IPS-15b (cell line): Measurements from ENCODE around the gene CA5A.

ENCODE experiments used
- H3K27me3 ChIP-seq: one replicate; pipeline ENCODE4 v1.6.1; 2013; ENCODE audit warnings: low read length; ENCODE audit not compliant: control insufficient read depth, insufficient read depth
- H3K36me3 ChIP-seq: one replicate; pipeline ENCODE4 v1.6.1; 2013; ENCODE audit warnings: low read length; ENCODE audit not compliant: control insufficient read depth, insufficient read depth
- H3K4me1 ChIP-seq: one replicate; pipeline ENCODE4 v1.6.1; 2013; ENCODE audit warnings: mild to moderate bottlenecking, low read length; ENCODE audit not compliant: control insufficient read depth, insufficient read depth
- H3K4me3 ChIP-seq: one replicate; pipeline ENCODE4 v1.5.1; 2013; ENCODE audit warnings: low read depth, low read length
- H3K9ac ChIP-seq: one replicate; pipeline ENCODE4 v1.6.1; 2013; ENCODE audit warnings: low read depth, mild to moderate bottlenecking, low read length
- H3K9me3 ChIP-seq: one replicate; pipeline ENCODE4 v1.6.1; 2013; ENCODE audit warnings: mild to moderate bottlenecking, low read length; ENCODE audit not compliant: control insufficient read depth, insufficient read depth

CA5A gene

DNA sequence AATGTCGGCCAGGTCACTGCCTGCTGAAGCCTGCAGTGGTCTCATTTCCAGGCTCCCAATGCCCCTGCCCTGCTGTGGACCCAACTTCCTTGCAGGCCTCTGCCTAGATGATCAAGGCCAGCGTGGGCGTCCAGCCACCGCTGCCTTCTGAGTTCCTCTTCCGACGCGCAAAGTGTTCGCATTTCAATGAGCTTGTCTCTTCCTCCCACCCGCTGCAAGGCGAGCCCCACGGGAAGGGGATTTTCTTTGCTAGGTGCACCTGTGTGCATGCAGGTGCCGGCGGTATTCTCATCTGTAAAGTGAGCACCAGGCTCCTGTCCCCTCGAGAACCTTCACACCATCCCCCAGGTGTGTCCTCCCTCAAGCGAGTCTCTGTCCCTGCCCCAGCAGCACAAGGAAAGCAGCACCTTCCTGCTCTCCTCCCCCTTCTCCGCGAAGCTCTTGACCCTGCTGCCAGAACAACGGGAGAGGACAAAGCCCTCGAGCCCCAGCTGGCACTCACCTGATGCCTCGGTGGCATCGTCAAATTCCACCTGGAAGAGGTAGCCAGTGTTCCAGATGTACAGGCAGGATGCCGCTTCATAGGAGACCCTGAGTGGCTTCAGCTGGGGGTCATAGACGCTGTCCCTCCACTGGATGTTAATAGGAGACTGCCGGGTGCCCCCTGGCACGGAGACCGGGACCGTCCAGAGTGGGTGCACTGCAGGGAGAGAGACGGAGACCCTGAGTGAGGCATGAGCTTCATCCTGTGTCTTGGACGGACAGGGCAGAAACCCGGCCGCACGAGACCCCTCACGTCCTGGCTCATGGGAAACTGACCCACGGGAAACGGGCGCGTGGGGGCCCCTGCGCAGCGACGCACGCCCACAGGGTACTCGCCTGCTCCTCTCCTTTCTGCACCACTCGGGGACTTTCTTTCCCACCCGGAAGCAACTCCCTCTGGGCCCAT lies 9.8 kb downstream of the CA5A start:
- no peaks in the 10 kb centered on the region for H3K36me3 ChIP-seq
- no peak overlapping the region for H3K9ac ChIP-seq
- H3K4me1 ChIP-seq = no peaks in the 10 kb centered on the region
- H3K27me3 ChIP-seq = no peaks in the 10 kb centered on the region
- no peaks in the 10 kb centered on the region for H3K9me3 ChIP-seq
- no peak overlapping the region for H3K4me3 ChIP-seq

DNA sequence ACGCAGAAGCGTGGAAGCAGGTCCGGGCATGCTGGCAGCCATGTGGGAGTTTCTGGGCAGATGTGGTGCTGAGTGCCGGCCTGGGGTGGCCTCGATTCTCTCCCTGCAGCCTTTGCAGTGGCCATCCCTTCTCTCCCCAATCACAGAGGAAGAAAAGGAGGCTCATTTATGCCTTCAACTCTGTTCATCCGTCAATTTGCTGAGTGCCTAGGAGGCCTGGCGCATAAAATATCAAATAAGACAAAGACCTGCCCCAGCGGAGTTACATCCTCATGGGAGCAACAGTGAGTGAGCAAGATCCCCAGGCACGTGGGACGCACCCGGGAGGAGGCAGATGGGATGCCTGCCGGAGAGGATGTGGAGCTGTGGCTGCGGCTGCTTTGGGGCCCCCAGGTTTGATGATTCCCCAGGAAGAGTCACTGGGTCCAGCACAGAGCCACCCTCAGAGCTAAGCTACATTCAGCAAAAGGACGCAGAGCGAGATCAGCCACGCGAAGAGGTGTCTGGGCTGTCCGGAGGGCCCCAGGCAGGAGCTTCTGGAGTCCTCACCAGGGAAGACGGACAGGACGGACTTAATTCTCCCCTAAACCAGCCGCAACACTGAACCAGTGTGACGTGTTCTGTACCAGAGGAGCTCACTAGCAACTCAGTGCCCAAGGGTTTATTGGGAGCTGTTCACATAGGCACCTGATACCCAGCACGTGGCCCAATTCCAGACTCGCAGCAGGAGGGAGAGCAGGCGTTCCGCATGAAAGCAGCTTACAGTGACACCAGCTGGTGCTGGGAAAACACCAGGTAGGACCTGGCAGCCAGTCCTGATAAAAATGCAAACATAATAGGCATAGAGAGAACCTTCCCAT lies 11.3 kb downstream of the CA5A start:
- no peaks in the 10 kb centered on the region for H3K9me3 ChIP-seq
- no peak overlapping the region for H3K9ac ChIP-seq
- no peaks in the 10 kb centered on the region for H3K4me1 ChIP-seq
- no peaks in the 10 kb centered on the region for H3K27me3 ChIP-seq
- H3K4me3 ChIP-seq = no peak overlapping the region
- H3K36me3 ChIP-seq = no peaks in the 10 kb centered on the region

DNA sequence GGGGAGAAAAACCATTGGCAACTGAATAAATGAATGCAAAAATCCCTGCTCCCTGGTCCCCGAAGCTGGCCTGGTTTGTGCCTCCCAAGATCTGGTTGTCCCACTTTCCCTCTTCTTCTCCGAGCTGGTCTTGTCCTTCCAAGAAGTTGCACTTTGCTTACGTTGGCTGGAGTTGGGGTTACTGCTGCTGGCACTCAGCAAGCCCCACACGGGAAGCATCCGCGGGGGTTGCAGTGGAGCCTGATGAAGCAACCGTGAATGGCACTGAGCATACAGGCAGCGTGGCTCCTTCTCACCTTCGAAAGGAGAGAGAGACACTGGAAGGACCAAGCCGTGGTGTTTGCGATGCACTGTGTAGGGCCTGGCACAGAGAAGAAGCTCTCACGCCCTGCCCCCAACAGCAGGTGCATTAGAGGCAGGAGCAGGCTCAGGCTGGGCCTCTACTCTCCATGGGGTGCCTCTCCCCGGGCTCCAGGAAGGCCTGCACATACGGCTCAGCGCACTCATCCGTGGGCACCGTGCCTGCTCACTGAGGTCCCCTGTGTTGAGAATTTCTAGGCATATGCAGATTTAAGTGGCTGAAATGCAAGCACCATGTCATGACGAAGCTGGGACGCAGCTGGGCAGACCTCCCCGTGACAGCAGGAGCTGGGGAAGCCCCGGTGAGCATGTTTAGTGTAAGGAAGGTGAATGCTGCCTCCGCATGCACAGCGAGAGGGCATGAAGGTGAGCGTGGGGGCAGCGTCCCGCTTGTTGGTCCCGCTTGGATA lies 12.1 kb downstream of the CA5A start:
- no peaks in the 10 kb centered on the region for H3K36me3 ChIP-seq
- H3K4me1 ChIP-seq = no peaks in the 10 kb centered on the region
- H3K9ac ChIP-seq = no peak overlapping the region
- H3K27me3 ChIP-seq = no peaks in the 10 kb centered on the region
- H3K4me3 ChIP-seq = no peak overlapping the region
- H3K9me3 ChIP-seq = no peaks in the 10 kb centered on the region

DNA sequence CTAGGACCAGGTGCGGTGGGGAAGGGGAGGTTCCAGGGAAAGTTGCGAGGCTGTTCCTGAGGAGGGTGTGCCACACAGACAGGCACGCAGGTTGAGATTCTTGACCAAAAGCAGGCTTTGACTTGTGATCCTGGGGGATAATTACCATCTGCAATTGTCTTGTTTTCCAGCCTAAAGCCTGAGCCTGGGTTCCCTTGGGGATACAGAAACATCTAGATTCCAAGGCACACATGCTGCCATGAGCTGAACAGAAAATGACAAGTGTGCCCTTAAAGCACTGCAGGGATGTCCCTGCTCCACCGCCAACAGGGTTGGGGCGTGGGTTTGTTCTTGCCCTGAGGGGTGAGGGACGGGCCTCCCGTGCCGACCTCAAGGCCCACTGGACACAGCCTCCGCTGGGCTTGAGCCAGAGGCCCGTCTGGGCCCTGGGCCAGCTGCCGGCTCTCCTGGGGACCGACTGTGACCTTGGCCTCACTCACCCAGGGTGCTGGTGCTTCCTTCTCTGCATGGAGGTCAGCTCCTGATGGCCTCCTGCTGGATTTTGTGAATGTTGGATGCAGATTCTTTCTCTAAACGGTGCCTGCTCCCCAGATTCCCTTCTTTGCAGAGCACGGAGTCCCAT lies 14.0 kb downstream of the CA5A start:
- H3K4me3 ChIP-seq = no peak overlapping the region
- no peaks in the 10 kb centered on the region for H3K36me3 ChIP-seq
- H3K27me3 ChIP-seq = no peaks in the 10 kb centered on the region
- no peak overlapping the region for H3K9ac ChIP-seq
- no peaks in the 10 kb centered on the region for H3K4me1 ChIP-seq
- H3K9me3 ChIP-seq = no peaks in the 10 kb centered on the region

DNA sequence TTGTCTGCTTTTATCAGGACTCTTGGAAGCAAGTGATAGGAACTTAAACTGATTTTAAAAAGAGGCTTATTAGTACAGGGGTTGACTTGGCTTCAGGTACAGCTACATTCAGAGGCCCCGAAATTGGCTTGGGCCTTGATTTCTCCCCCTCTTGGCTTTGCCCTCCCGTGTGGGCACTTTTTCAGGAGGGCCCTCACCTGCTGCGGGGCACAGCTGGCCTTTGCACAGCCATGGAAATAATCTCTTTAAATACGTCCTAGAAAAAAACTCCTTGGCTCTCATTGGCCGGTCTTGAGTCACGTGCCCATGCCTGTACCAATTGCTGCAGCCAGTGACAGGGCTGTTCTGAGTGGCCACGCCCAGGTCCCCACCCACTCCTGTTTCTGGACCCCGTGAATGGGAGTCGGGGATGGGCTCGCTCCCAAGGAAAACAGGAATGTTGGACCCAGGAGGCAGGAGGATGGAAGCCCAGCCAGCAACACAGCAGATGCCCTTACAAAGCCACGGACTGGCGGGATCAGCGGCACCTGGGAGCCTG lies 15.0 kb downstream of the CA5A start:
- H3K36me3 ChIP-seq = no peaks in the 10 kb centered on the region
- H3K4me3 ChIP-seq = no peak overlapping the region
- no peaks in the 10 kb centered on the region for H3K9me3 ChIP-seq
- H3K4me1 ChIP-seq = no peaks in the 10 kb centered on the region
- H3K27me3 ChIP-seq = no peaks in the 10 kb centered on the region
- no peak overlapping the region for H3K9ac ChIP-seq

DNA sequence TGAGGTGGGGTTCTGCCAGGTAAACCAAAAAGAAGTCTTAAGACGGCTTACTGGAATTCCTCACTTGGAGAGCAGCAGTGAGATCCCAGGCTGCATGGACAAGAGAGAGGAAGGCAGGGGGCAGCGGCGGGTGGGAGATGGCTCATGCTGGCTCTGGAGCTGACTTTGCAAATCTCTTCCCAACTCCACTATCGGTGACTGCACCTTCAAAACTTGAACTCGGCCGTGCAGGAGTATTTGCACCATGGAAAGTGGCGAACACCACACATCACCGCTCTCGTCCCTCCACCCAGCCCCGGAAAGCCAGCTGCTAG lies 16.7 kb downstream of the CA5A start:
- Histone ChIP-seq H3K27me3 (no peaks in the 10 kb centered on the region), H3K4me1 (no peaks in the 10 kb centered on the region), H3K4me3 (no peak overlapping the region), H3K9me3 (no peaks in the 10 kb centered on the region), H3K9ac (no peak overlapping the region), H3K36me3 (no peaks in the 10 kb centered on the region)

DNA sequence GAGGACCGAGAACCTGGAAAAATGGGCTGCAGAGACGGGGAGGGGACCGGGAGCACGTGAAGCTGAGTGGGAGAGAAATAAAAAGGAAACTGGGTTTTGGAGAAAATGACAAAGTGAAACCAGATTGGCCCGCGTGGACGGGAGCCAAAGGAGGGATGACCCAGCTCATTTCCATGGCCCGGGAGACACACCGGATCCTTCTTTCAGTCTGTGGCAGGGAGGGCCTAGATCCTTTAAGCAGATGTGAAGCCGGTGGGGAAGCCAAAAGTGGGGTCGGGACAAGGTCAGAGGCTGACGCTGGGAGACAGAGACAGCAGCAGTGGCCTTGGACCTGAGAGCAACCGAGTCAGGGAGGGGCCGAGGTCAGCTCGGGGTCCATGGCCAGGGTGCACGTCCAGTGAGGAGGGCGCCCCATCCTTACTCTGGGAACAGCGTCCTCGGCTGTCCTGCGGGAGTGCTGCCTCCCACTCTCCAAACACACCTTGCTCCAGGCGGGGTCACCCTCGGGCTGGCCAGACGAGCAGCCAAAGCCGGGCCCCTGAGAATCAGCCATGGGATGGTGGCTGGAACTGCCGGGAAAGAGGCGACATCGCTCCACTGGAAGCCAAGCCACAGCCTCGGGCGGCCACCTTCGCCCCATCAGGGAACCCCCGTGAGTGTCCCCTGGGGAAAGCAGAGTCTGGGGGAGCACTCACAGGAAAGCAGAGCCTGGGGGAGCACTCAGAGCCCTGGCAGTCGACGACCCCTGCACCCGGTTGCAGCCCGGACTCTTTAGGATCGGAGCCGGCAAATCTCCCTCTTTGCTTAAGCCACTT lies 17.3 kb downstream of the CA5A start:
- Histone ChIP-seq H3K27me3 (no peaks in the 10 kb centered on the region), H3K36me3 (no peaks in the 10 kb centered on the region), H3K4me1 (no peaks in the 10 kb centered on the region), H3K9me3 (no peaks in the 10 kb centered on the region), H3K9ac (no peak overlapping the region), H3K4me3 (no peak overlapping the region)

DNA sequence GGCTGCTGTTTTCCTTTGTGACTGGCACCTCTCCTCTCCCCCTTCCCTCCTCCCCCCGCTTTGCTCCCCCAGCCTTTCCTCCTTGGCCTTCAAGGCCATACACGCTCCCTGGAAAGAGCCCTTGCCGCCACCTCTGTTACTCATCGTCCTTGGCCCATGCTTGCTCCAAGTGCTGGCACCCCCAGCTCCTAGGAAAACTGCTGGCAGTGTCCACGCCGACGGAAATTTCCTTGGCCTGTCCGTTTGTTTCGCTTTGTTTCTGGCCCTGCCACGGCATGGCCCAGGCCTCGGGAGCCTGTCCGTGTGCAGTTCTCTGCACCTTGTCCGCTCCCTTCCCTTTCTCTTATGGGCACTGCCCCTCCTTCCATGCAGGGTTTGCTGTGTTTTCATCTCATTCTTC lies 18.0 kb downstream of the CA5A start:
- no peaks in the 10 kb centered on the region for H3K36me3 ChIP-seq

DNA sequence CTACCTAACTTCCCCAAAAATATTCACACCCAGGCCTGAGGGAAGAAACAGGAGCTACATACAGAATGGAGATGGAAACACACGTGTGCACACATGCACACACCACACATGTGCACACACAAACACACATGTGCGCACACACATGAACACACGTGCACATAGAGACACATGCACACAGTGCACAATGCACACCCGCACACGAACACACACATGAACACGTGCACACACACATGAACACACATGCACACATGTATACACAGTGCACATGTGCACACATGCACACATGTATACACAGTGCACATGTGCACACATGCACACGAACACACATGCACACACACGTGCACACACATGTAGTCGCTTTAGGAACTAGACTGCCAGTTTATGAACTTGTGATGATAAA lies 18.8 kb downstream of the CA5A start:
- Histone ChIP-seq H3K4me1 (no peaks in the 10 kb centered on the region), H3K4me3 (no peak overlapping the region), H3K27me3 (no peaks in the 10 kb centered on the region), H3K36me3 (no peaks in the 10 kb centered on the region), H3K9me3 (no peaks in the 10 kb centered on the region), H3K9ac (no peak overlapping the region)

More for the DNA sequence above, 18.0 kb downstream of the CA5A start:
- Histone ChIP-seq H3K9me3 (no peaks in the 10 kb centered on the region), H3K4me3 (no peak overlapping the region), H3K4me1 (no peaks in the 10 kb centered on the region), H3K9ac (no peak overlapping the region), H3K27me3 (no peaks in the 10 kb centered on the region)

DNA sequence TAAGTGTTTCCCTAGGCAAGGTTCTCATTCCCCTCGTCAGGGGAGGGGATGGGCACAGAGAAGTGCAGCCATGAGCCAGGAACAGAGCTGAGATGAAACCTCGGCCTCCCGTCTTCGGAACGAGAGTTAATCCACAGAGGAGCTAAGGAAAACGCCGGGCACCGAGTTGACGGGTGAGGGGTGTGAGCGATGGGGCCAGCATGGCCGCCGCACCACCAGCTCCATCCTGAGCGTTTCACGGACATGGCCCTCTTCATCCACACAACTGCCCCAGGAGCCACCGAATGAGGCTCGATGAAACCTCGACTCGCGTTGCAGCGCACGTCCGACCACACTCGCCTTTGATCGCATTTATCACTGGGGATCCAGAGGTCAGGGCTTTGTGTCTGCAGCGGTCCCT lies 21.5 kb downstream of the CA5A start:
- Histone ChIP-seq H3K27me3 (no peaks in the 10 kb centered on the region), H3K4me3 (no peak overlapping the region), H3K9ac (no peak overlapping the region), H3K36me3 (no peaks in the 10 kb centered on the region), H3K4me1 (no peaks in the 10 kb centered on the region), H3K9me3 (no peaks in the 10 kb centered on the region)
